ENCODE results near the gene SLF2. TPM values are rescaled to one million over a fixed set of nuclear protein-coding genes. Genes with fewer than 3 reads are reported as not detected.

Gene SLF2
- total and polyA plus RNA-seq, 9 of the 15 experiments (the other 6 are each of a cell fraction or from before 2014, with no cell fraction given) = 1.7 to 18.4 (median 7.8) TPM

GRCh38 chr10:100890673-100891317, 22.0 kb upstream of the SLF2 start (continued):
- TF ChIP-seq STAT6 (CRISPR knock-in tag; IDR thresholded peaks at IDR 0.05) = no peak
- no peak for TF ChIP-seq E2F1 (CRISPR knock-in tag; IDR thresholded peaks at IDR 0.05)
- no peak for TF ChIP-seq ZFP30 (CRISPR knock-in tag; IDR thresholded peaks at IDR 0.05; ENCODE audit: borderline replicate concordance)
- peak; percentile 42; the same call in 1 of the 2 replicates for TF ChIP-seq ARID1B (IDR thresholded peaks at IDR 0.05)
- peak; percentile 64 for TF ChIP-seq MAX (CRISPR knock-in tag; IDR thresholded peaks at IDR 0.05)
- 0 out of 2 replicates have a peak, but pooled peaks have one; percentile 28 for TF ChIP-seq JUN (IDR thresholded peaks at IDR 0.05; ENCODE audit: borderline replicate concordance, low read depth, low read length)
- no peak for TF ChIP-seq JUN (CRISPR knock-in tag; IDR thresholded peaks at IDR 0.05; ENCODE audit: borderline replicate concordance)
- no peak for TF ChIP-seq BRF1 (IDR thresholded peaks at IDR 0.05; ENCODE audit: borderline replicate concordance, extremely low read depth, insufficient read length)
- no peak for TF ChIP-seq ZNF707 (CRISPR knock-in tag; conservative IDR thresholded peaks at IDR 0.05)
- no peak for TF ChIP-seq CREB5 (CRISPR knock-in tag; IDR thresholded peaks at IDR 0.05)
- no peak for TF ChIP-seq ZNF3 (CRISPR knock-in tag; IDR thresholded peaks at IDR 0.05)
- TF ChIP-seq ILK (tag; IDR thresholded peaks at IDR 0.05; ENCODE audit: borderline replicate concordance, low read depth) = no peak
- no peak for TF ChIP-seq NFIX (CRISPR knock-in tag; IDR thresholded peaks at IDR 0.05; ENCODE audit: low read depth)
- no peak for TF ChIP-seq ESRRA (IDR thresholded peaks at IDR 0.05; ENCODE audit: borderline replicate concordance, low read depth)
- no peak for TF ChIP-seq SMARCB1 (IDR thresholded peaks at IDR 0.05; ENCODE audit: insufficient read length, low read depth)
- TF ChIP-seq ZNF384 (IDR thresholded peaks at IDR 0.05; ENCODE audit: low read depth, low read length) = no peak
- TF ChIP-seq MNT (conservative IDR thresholded peaks at IDR 0.05) = 0 out of 4 replicates have a peak, but pooled peaks of 1 of the 2 experiments have one; percentile 39
- TF ChIP-seq TRIM24 (IDR thresholded peaks at IDR 0.05) = no peak
- no peak for TF ChIP-seq ZZZ3 (IDR thresholded peaks at IDR 0.05)
